Ramos (cell line): Measurements from ENCODE around the gene OSBPL1A.

ENCODE experiments used
- in situ Hi-C: fragments of 300-500 bp; cut with MboI; formaldehyde crosslinking; loops from one replicate; pipeline ENCODE4 v1.14.3; 2022; ENCODE audit warnings: low sequenced_read_pairs; ENCODE audit not compliant: unreplicated experiment

OSBPL1A gene

DNA sequence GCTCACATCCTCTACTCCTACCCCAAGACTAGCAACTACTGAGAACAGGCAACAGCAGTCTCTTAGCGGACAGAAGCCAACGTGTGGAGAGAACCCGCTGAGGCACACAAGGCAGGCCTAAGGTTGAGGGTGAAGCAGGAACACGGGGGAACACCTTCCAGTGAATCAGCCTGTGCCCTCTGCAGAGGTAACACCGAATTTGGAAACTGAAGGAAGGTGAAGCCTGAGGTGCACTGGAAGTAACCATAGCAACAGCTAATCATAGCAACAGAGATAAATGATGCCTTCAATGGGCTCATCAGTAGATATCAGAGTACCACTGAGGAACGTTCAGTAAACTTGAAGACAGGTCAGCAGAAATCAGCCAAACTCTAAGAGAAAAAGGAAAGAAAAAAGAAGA, 43.3 kb downstream of the OSBPL1A start:
- in situ Hi-C loops, result loop anchor here (25.0 kb wide), 1 partner anchor 383 kb away; no protein-coding TSS in a partner anchor

DNA sequence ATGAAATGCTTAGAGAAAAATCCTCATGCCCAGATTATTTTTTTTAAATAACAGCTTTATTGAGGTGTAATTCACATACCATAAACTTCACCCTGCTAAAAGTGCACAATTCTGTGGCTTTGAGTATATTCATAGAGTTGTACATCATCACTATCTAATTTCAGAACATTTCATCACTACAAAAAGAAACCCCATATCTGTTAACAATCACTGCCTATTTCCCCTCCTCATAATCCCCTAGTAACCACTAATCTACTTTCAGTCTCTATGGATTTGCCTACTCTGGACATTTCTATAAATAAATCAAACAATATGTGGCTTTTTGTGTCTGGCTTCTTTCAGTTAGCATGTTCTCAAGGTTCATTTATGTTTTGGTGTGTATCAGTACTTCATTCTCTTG, 51.4 kb downstream of the OSBPL1A start:
- in situ Hi-C loops, result loop anchor here (25.0 kb wide), 1 partner anchor 109 kb away; no protein-coding TSS in a partner anchor

DNA sequence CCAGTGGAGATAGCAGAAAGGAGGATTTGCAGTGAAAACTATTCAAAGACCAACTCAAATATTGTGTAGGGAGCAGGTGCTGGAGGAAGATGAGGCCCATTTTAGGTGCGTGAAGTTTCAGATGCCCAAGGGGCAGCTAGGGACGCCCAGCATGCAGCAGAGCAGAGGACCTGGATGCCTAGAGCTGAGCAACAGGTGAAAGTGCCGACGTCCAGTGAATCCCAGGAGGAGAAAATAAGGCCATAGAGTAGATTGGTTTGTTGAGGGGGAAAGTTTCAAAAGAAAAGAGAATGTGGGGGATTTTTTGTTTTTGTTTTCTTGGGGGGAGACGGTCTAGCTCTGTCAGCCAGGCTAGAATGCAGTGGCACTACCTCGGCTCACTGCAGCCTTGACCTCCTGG, 53.1 kb downstream of the OSBPL1A start:
- in situ Hi-C loops, result loop anchor here (25.0 kb wide), 1 partner anchor 107 kb away; no protein-coding TSS in a partner anchor

DNA sequence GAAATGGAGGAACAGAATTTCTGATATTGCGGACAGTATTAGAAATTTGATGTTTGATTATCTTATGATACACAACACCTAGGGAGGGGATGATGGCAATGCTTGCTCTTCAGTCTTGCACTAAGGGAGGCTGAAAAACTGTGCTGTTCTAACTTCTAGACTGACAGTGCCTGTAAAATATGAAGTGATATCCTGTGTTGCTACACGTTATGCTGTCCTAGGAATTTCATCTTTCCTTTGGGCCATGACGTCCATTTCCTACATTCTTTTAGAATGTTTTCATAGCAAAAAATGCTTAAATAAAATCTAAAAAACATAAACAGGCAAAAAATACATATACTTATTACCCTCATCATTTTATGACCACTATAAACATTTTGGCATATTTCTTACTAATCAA, 55.3 kb downstream of the OSBPL1A start:
- in situ Hi-C loops, result loop anchor here (25.0 kb wide), 1 partner anchor 105 kb away; no protein-coding TSS in a partner anchor

GRCh38 chr18:24341361-24341760, 56.3 kb downstream of the OSBPL1A start:
- in situ Hi-C loops, result loop anchor here (25.0 kb wide), 1 partner anchor 104 kb away; no protein-coding TSS in a partner anchor

GRCh38 chr18:24333084-24333483, 64.5 kb downstream of the OSBPL1A start:
- in situ Hi-C loops, result loop anchor here (25.0 kb wide), 1 partner anchor 96 kb away; no protein-coding TSS in a partner anchor

- in situ Hi-C loops, result loop anchor here (25.0 kb wide), 1 partner anchor 89 kb away; no protein-coding TSS in a partner anchor
Measured at GRCh38 chr18:24326211-24326610, 71.4 kb downstream of the OSBPL1A start.

GRCh38 chr18:24322584-24323136, 75.0 kb downstream of the OSBPL1A start:
- in situ Hi-C loops, result no loop called here

DNA sequence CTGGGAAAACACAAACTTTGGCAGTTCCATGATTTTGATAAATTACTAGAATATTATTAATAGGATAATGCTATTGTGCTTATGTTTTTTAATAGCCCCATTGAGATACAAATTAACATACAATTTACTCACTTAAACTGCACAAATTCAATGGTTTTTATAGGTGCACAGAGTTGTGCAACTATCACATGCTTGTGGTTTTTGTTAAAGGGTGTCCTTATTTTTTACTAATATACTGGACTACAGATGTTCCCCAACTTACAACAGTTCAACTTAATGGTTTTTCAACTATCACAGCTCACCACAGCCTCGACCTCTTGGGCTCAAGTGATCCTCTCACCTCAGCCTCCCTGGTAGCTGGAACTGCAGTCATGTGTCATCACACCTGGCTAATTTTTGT, 76.6 kb downstream of the OSBPL1A start:
- in situ Hi-C loops, result no loop called here

- in situ Hi-C loops, result no loop called here
Measured at GRCh38 chr18:24319757-24320156, 77.9 kb downstream of the OSBPL1A start.

- in situ Hi-C loops, result no loop called here
Measured at GRCh38 chr18:24317370-24317769, 80.3 kb downstream of the OSBPL1A start.

GRCh38 chr18:24315170-24315569, 82.5 kb downstream of the OSBPL1A start:
- in situ Hi-C loops, result no loop called here

- in situ Hi-C loops, result no loop called here
Measured at GRCh38 chr18:24306201-24306600, 91.4 kb downstream of the OSBPL1A start.

DNA sequence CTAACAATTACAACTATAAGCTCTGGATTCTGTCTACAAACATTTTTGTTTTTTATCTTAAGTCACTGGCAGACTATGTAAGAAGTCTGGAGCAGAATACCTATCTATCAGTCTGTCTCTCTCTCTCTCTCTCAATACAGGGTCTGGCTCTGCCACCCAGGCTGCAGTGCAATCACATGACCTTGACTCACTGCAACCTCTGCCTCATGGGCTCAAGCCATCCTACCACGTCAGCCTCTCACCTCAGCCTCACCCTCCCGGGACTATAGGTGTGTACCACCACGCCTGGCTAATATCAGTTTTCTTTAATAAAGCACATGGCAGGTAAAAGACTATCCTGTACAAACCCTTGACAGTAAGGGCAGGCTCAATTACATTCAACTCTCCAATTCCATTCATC, 96.9 kb downstream of the OSBPL1A start:
- in situ Hi-C loops, result no loop called here

GRCh38 chr18:24296276-24296675, 101.3 kb downstream of the OSBPL1A start:
- in situ Hi-C loops, result no loop called here

GRCh38 chr18:24293254-24293653, 104.4 kb downstream of the OSBPL1A start:
- in situ Hi-C loops, result no loop called here

DNA sequence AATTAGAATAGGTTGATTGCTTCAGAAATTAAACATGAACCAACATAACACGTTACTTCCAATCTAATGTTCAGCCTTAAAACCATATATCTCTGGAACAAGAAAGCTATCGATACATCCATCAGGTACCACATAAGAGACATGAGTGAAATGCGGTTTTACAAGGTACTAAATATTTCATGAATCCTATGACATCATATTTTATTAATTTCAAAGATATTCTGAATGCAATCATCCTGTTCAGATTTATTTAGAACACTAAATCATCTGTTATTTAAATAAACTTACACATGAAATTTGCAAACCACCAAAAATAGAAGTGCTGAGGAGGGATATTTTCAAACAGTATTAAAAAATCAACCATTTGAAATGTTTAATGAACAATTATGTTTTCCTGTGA, 119.0 kb downstream of the OSBPL1A start:
- in situ Hi-C loops, result no loop called here

DNA sequence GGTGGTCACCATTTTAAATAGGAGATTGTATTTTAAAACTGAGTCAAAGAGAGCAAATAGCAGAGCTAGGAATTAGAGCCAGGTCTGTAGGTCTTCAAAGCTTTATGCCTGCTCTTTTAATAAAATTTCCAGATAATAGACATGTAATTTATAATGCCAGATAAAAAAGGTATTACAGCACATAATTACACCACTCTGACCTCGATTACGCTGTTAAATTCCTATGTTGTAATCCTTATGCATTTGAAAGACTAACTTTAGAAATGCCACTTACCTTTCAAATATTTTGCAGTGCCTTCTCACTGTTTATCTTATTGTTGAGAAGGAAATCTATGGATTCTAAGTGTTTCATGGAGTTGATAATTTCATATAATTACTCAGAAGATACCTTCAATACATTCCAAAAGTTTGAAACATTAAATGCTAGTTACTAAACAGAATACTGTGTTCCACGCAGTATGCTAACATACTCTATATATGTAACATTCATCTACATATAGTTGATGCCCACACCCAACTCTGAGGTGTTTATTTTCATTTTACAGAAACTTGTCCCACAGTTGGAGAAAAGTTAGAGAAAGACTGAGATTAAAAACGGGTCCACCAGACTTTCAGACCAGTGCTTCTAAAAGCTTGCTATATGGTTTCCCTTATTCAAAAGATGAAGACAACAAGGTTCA, 120.0 kb downstream of the OSBPL1A start:
- in situ Hi-C loops, result no loop called here

DNA sequence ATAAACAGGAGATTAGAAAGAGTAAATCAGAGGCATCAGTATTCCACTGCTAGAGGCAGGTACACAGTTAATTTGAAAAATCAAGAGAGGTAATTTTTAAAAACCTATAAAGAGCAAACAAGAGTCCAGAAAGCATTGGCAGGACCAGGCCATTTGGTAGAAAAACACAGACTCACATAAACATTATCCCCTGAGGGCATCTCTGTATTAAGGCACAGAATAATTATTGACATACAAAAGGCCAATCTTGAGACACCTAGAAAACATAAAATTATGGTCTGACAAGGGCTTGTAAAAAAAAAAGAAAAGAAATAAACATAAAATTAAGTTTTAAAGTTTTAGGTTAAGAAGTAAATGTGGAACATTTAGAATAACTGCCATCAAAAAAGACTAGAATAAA, 120.6 kb downstream of the OSBPL1A start:
- in situ Hi-C loops, result no loop called here

- in situ Hi-C loops, result no loop called here
Measured at GRCh38 chr18:24274837-24275236, 122.8 kb downstream of the OSBPL1A start.

DNA sequence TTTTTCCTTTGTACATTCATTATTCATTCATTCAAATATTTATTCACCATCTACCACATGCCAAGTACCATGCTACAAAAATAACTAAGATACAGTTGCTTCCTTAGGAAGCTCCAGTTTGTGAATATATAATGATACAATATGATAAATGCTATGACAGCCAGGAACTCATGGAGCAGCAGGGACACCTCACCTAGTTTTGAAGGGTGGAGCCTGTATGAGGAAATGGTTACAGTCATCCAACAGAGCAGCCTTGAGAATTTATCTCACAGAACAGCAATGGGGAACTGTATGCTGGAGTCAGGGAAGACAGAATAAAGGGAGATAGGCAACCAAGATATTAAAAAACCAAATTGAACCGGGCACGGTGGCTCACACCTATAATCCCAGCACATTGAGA, 124.0 kb downstream of the OSBPL1A start:
- in situ Hi-C loops, result no loop called here

DNA sequence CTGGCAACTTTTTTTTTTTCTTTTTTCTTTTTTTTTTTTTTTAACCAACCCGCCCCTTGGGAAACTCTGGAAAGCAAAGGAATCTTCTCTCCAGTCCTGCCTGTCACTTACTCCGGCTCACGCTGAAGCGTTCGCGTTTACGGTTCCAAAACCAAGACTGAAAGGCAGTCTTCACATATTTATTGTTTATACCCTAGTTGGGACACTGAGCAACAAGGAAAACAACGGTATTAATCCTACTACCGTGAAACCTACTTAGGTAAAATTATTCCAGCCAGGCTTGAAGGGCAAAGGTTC, 125.4 kb downstream of the OSBPL1A start:
- in situ Hi-C loops, result no loop called here
